Measurements from ENCODE around the gene COPS7A. TPM values are rescaled to one million over a fixed set of nuclear protein-coding genes. Genes with fewer than 3 reads are reported as not detected.

COPS7A gene
- total RNA-seq, 2 experiments from 2014 or later = 38.3 to 41.6 TPM

DNA sequence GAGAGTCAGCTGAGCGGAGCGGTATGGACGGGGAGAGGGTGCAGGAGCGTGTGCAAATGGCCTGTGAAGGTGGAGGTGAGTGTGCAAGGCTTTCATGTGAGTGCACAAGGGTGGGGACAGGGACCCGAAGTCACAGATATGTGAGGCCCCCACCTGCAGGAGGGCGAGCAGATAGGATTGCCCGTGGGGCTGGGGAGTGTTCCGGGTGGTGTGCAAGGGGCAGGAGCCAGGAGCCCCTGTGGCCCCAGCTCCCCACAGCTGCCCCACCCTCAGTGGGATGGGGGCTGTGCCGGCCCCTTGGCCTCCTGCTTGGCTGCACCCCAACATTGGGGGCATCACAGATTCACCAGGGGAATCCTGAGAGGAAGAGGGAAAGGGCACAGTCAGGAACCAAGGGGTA lies 29.1 kb upstream of the COPS7A start:
- intact Hi-C loops (cut with DNase I, micrococcal nuclease) = no loop called here
- Mint-ChIP-seq H3K4me1 (peaks cover 8% of the 10 kb centered on the region), H3K27me3 (peaks cover 11% of the 10 kb centered on the region), H3K9me3 (ENCODE audit: low read depth) (no peaks in the 10 kb centered on the region), H3K4me3 (no peak overlapping the region), H3K36me3 (ENCODE audit: low read depth) (no peaks in the 10 kb centered on the region), H3K27ac (no peak overlapping the region)
- ATAC-seq (no peak), DNase-seq (no peak)
- ChIA-PET CTCF (interaction anchor here (1.2 kb wide), 1 partner anchor 131 kb away, joined by 3 read pairs; no protein-coding TSS in a partner anchor), POLR2A (no interaction called here)

DNA sequence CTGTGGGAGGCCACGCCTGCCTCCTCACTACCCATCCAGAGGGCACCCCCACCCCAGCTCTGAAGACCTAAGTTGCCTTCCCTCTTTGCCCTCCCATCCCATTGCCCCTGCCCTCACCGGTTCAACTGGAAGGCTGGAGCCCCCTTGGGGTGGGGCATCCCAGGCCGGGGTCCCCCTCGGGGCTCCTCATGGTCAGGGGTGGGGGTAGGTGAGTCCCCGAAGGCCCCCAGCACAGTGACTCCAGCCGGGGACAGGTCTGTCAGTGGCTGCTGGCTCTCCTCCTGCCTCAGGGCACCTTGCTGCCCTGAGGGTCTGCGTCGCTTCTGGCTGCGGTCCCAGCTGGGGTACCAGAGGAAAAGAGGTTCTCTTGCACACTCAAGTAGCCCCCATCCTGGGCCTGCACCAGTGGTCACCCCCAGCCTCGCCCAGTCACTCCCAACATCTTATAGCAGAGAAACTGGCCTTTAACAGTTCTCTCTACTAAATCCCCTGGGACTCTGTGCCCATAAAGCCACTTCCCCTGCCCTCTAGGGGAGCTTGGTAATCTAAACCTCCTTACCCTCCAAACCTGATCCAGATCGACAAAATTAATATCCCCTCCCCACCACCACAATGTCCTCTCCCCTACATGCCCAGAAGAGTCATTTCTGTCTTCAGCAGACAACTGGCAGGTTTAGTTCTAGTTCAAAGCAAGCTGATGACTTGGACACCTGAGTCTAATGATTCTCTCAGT lies 28.4 kb upstream of the COPS7A start:
- intact Hi-C loops (cut with DNase I, micrococcal nuclease) = no loop called here
- peaks cover 12% of the 10 kb centered on the region for H3K27me3 Mint-ChIP-seq
- ChIA-PET POLR2A (no interaction called here), CTCF (interaction anchor here (0.6 to 1.2 kb wide), 4 partner anchors 24 to 293 kb away, joined by 3 read pairs; no protein-coding TSS in a partner anchor)
- DNase-seq = no peak
- no peak overlapping the region for H3K27ac Mint-ChIP-seq
- no peaks in the 10 kb centered on the region for H3K9me3 Mint-ChIP-seq (ENCODE audit: low read depth)
- H3K36me3 Mint-ChIP-seq (ENCODE audit: low read depth) = no peaks in the 10 kb centered on the region
- no peak overlapping the region for H3K4me3 Mint-ChIP-seq
- ATAC-seq = no peak
- peaks cover 6% of the 10 kb centered on the region for H3K4me1 Mint-ChIP-seq

DNA sequence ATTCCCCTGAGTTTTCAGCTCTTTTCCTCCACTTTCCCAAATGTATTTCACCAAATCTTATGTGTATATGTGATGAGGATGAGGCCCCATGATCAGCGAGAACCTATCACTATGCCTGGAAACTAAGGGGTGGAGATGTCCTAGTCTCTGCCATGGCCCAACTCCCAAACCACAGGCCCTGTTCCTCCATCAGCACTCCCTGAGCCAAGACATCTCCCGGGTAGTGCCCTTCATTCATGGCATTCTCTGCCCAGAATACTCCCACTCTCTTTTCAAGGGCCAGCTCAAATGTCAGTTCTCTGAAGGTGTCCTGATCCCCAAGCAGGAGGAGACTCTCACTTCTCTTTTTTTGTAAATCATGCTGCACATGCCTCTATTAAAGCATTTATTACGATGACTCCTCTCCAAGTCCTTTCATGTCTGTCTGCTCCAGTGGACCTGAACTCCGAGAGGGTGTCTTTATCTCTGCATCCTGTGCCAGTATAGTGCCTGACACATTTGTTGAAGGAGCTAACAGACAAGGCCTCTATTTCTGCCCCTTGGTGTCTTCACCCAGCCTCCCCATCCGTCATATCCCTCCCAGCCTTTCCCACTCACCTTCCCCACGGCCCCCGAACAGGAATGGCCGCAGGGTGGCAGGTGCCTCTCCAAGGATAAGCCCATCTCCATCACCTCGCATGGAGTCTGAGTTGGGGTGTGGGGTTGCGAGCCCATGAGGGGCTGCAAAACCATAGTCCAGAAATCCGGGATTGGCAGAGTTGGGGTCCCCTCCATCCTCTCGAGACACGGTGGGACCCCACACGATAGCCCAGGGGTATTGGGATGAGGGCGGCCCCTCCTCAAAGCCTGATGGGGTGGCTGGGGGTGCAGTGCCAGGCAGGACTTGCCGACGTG lies 26.9 kb upstream of the COPS7A start:
- Mint-ChIP-seq H3K4me1 (peaks cover 10% of the 10 kb centered on the region), H3K27me3 (peaks cover 25% of the 10 kb centered on the region), H3K27ac (no peak overlapping the region), H3K36me3 (ENCODE audit: low read depth) (no peaks in the 10 kb centered on the region), H3K4me3 (no peak overlapping the region), H3K9me3 (ENCODE audit: low read depth) (no peaks in the 10 kb centered on the region)
- POLR2A ChIA-PET = no interaction called here
- no peak for ATAC-seq
- DNase-seq = no peak
- intact Hi-C loops (cut with DNase I, micrococcal nuclease) = no loop called here
- CTCF ChIA-PET = interaction anchor here (0.7 to 1.1 kb wide), 3 partner anchors 63 to 227 kb away, joined by 3 to 6 read pairs (median 3); no protein-coding TSS in a partner anchor

DNA sequence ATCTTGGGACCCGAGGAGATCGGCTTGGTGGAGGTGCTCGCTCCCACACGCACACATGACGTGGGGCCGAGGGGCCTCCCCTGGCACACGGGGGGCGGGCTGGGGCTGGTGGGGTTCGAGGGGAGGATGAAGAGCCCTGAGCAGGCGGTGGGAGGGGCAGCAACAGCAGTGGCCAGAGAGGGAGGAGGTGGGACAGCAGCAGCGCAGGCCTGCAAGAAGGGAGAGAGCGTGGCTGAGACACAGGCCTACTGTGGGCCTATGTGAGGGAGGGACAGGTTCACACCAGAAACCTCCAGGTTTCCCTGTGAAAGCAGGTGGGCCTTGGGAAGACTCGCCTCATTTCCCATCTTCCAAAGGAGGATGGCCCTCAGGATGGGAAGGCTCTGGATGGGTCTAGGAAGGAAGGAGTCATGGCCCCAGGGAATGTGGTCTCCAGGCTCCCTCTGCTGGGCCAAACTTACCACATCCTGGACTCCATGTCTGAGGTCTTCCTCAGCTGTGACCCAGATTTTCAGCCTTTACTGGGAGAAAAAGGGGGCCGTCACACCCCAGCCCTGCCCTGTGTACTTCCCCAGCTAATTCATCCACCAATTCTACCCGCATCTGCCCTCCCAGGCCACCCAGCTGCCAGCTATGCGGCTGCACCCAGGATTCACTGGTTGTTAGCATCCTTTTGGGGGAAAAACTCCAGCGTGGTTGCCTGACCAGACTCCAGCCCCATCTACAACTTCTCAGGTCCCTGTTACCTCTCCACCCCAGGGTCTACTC lies 26.1 kb upstream of the COPS7A start:
- H3K27me3 Mint-ChIP-seq = peaks cover 29% of the 10 kb centered on the region
- POLR2A ChIA-PET = interaction anchor here (0.7 kb wide), 1 partner anchor 255 kb away, joined by 3 read pairs; no protein-coding TSS in a partner anchor
- no peak overlapping the region for H3K27ac Mint-ChIP-seq
- CTCF ChIA-PET = interaction anchor here (0.6 to 1.1 kb wide), 2 partner anchors 62 to 138 kb away, joined by 3 to 6 read pairs; no protein-coding TSS in a partner anchor
- H3K9me3 Mint-ChIP-seq (ENCODE audit: low read depth) = no peaks in the 10 kb centered on the region
- DNase-seq (peak; percentile 51), ATAC-seq (no peak)
- H3K4me1 Mint-ChIP-seq = peaks cover 10% of the 10 kb centered on the region
- intact Hi-C loops (cut with DNase I, micrococcal nuclease) = loop anchor here in 1 of 2 experiments (1.0 kb wide), 1 partner anchor 80 kb away; no protein-coding TSS in a partner anchor
- H3K36me3 Mint-ChIP-seq (ENCODE audit: low read depth) = no peaks in the 10 kb centered on the region
- no peak overlapping the region for H3K4me3 Mint-ChIP-seq

DNA sequence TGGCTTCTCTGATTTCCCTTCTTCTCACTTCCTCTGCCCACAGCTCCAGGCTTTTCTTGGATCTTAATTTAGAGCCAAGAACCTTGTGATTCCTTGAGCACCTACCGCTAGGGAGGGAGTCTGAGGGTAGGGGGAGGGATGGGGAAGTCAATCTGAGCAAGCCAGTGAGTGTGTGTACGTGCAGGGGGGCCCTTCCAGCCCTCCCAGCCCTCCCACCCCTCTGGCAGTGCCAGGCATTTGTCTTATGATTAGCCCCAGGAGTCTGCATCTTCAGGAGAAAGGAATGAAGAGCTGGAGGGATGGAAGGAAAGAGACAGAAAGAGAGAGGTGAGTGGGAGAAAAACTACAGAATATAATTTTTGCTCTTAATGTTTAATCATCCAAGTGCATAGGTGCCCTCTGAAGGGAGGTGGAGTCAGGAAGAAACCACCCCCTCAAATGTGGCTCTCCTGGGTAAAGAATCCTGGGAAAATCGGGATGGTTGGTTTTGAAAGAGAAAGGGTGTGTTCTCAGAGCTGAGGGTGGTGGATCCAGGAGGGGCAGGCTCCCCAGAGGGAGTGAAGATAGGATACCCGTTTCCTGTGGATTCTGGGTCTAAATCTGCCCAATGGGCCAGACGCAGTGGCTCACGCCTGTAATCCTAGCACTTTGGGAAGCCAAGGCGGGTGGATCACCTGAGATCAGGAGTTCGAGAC lies 25.3 kb upstream of the COPS7A start:
- no peak overlapping the region for H3K4me3 Mint-ChIP-seq
- H3K9me3 Mint-ChIP-seq (ENCODE audit: low read depth) = no peaks in the 10 kb centered on the region
- peaks cover 10% of the 10 kb centered on the region for H3K4me1 Mint-ChIP-seq
- no peaks in the 10 kb centered on the region for H3K36me3 Mint-ChIP-seq (ENCODE audit: low read depth)
- intact Hi-C loops (cut with DNase I, micrococcal nuclease) = loop anchor here in 1 of 2 experiments (1.0 kb wide), 1 partner anchor 81 kb away; no protein-coding TSS in a partner anchor
- DNase-seq (no peak), ATAC-seq (no peak)
- H3K27me3 Mint-ChIP-seq = peaks cover 34% of the 10 kb centered on the region
- ChIA-PET POLR2A (interaction anchor here (0.7 kb wide), 1 partner anchor 254 kb away, joined by 3 read pairs; no protein-coding TSS in a partner anchor), CTCF (interaction anchor here (0.6 to 1.3 kb wide), 2 partner anchors 9 to 138 kb away, joined by 3 to 6 read pairs; partner anchors contain the start of gene ZNF384)
- H3K27ac Mint-ChIP-seq = no peak overlapping the region

DNA sequence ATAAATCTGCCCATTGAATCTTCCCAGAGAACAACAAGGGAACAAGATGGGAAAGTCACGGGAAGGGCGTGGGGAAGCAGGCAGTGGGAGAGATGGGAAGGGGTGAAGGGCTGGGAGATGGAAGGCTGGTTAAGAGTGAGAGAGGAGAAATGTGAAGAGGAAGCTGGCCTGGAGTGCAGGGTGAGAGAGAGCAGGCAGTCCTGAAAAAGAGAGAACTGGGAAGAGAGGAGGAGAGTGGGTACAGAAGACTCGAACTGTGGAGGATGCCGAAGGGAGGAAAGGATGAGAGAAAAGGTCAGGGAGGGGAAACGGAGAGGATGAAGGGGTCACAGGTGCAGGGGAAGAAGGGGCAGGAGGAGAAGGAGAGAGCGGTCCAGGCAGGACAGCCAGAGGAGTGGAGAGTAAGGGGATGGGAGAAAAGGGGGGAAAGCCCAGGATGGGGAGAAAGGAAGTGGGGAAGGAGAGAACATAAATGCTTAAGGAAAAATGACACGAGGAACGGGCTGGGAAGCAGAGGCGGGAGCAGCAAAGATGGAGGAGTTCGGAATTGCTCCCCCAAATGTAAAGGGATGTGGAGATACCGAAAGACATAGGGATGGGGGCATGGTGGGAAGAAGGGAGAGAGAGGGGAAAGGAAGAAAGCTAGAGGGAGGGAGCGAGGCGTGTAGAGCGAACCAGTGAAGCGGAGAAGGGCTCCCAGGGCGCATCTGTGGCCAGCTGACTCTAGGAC lies 24.4 kb upstream of the COPS7A start:
- POLR2A ChIA-PET = interaction anchor here (0.9 kb wide), 1 partner anchor 10 kb away, joined by 5 read pairs; the partner anchor contains the start of gene ZNF384
- H3K36me3 Mint-ChIP-seq (ENCODE audit: low read depth) = no peaks in the 10 kb centered on the region
- CTCF ChIA-PET = interaction anchor here (0.6 to 1.3 kb wide), 7 partner anchors 10 to 369 kb away, joined by 3 to 6 read pairs (median 3); partner anchors contain the start of gene ZNF384
- H3K9me3 Mint-ChIP-seq (ENCODE audit: low read depth) = no peaks in the 10 kb centered on the region
- peaks cover 41% of the 10 kb centered on the region for H3K27me3 Mint-ChIP-seq
- peaks cover 10% of the 10 kb centered on the region for H3K4me1 Mint-ChIP-seq
- DNase-seq = no peak
- no peak overlapping the region for H3K27ac Mint-ChIP-seq
- H3K4me3 Mint-ChIP-seq = peak overlapping the region; percentile 52
- intact Hi-C loops (cut with DNase I, micrococcal nuclease) = no loop called here
- no peak for ATAC-seq

DNA sequence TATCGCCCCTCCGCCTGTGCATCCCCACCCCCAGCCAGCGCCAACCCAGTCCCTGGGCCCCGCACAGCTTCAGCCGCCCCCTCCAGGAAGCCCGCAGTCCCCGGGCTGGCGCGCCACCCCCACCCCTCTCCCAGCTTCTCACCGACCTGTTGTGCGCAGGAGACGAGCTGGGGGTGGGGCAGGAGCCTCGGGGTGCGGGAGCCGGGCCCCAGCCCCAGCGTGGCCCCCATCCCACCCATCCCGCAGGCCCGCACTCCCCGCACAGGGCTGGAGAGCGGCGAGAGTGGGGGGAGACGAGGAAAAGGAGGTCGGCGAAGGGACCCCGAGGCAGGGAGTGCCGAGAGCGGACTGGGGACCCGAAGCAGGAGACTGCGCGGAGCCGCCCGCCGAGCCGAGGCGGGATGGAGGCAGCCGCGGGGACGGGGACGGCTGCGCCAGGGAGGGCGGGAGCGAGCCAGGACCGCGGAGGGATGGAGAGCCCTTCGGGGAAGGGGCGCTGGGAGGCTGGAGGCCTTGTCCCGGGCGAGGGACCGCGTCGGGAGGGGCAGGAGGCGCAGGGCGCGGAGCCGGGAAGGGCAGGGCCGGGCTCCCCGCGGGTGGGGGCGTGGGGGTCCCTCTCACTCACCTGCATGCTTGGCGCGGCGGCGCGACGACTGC lies 23.7 kb upstream of the COPS7A start:
- Mint-ChIP-seq H3K4me3 (peak overlapping the region; percentile 52), H3K9me3 (ENCODE audit: low read depth) (no peaks in the 10 kb centered on the region), H3K27ac (no peak overlapping the region), H3K4me1 (peaks cover 10% of the 10 kb centered on the region), H3K27me3 (peaks cover 44% of the 10 kb centered on the region), H3K36me3 (ENCODE audit: low read depth) (no peaks in the 10 kb centered on the region)
- CTCF ChIA-PET = interaction anchor here (0.5 to 1.0 kb wide), 7 partner anchors 9 to 370 kb away, joined by 3 to 4 read pairs (median 3); no protein-coding TSS in a partner anchor
- intact Hi-C loops (cut with DNase I, micrococcal nuclease) = no loop called here
- DNase-seq (peak; percentile 45), ATAC-seq (peak; percentile 45)
- POLR2A ChIA-PET = interaction anchor here (0.6 to 0.9 kb wide), 2 partner anchors 11 to 85 kb away, joined by 3 to 5 read pairs; partner anchors contain the start of gene ZNF384

DNA sequence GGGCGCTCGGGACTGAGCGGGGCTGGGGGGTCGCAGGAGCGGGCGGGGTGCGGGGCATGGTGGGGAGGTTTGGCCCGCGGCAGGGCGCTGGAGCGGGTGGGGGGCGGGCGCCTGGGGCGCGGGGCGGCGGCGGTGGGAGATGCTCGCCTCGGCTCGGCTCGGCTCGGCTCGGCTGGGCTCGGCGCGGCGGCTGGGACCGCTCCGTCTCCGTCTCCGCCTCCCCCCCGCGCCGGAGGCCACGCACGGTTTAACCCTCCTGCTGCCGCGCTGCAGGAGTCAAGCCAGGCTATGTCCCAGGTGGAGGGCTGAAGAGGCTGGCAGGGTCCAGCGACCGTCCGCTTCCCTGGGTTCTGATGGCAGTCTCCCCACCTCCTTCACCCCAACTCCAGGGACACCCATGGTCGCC lies 23.2 kb upstream of the COPS7A start, which contains the start of gene PIANP:
TSS of gene PIANP (minus strand) at position 170 of the 406 bp plus-strand sequence. CDS start 2,754 bp downstream, outside the sequence.
- POLR2A ChIA-PET = interaction anchor here (0.6 kb wide), 1 partner anchor 84 kb away, joined by 3 read pairs; no protein-coding TSS in a partner anchor
- Mint-ChIP-seq H3K27ac (no peak within 1 kb of the TSS), H3K4me1 (peaks cover 10% of the 10 kb centered on the region), H3K36me3 (ENCODE audit: low read depth) (no peaks in the 10 kb centered on the region), H3K27me3 (peaks cover 47% of the 10 kb centered on the region), H3K4me3 (peak within 1 kb of the TSS; percentile 58), H3K9me3 (ENCODE audit: low read depth) (no peaks in the 10 kb centered on the region)
- peak; percentile 82 for ATAC-seq
- DNase-seq = peak; percentile 72
- CTCF ChIA-PET = no interaction called here
- intact Hi-C loops (cut with DNase I, micrococcal nuclease) = no loop called here

DNA sequence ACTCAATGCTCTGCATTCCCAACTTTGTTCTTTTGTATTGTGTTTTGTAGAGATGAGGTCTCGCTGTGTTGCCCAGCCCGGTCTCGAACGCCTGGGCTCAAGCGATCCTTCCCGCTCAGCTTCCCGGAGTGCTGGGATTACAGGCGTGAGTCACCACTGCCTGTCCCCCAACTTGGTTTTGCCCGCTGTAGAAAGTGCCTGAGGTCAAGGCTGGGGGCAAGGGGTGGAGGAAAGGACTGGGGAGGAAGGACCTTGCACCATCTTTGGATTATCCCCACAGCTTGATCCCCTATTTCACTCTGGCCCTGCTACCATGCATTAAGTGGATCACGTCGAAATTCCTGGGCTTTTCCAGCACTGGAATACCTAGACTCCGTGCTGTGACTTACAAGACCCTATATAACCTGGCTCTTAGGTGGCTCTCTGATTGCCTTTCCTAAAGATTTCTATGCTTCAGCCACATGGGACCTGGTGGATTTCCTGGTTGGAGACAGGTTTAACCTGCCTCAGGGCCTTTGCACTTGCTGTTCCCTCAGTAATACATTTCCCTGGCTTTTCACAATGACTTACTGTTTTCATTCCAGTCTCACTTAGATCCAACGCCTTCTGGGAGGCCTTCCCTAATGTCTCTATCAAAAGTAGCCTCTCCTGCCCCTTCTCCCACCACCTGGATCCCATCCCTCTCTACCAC lies 22.6 kb upstream of the COPS7A start:
- ChIA-PET CTCF (interaction anchor here (0.8 kb wide), 1 partner anchor 443 kb away, joined by 3 read pairs; no protein-coding TSS in a partner anchor), POLR2A (no interaction called here)
- intact Hi-C loops (cut with DNase I, micrococcal nuclease) = no loop called here
- ATAC-seq = no peak
- Mint-ChIP-seq H3K27ac (no peak overlapping the region), H3K4me1 (peaks cover 10% of the 10 kb centered on the region), H3K9me3 (ENCODE audit: low read depth) (no peaks in the 10 kb centered on the region), H3K27me3 (peaks cover 47% of the 10 kb centered on the region), H3K36me3 (ENCODE audit: low read depth) (no peaks in the 10 kb centered on the region), H3K4me3 (peak overlapping the region; percentile 58)
- DNase-seq = no peak
